Fibroblast of lung (primary cell): ENCODE data around the gene IKBIP.

ENCODE experiments used
- CTCF ChIP-seq, 2 donors: IDR thresholded peaks in 1 of 2; conservative IDR thresholded peaks in 1 of 2; 1 replicate in 1 of 2; 2 replicates in 1 of 2; pipeline ENCODE4 v1.5.1; 2011 to 2012; ENCODE audit warnings: low read length in 2 of 2, control low read depth in 1 of 2, inconsistent platforms in 1 of 2, low read depth in 1 of 2, mild to moderate bottlenecking in 1 of 2
- EZH2 ChIP-seq: IDR thresholded peaks from 2 replicates; pipeline ENCODE4 v1.5.1; 2012; ENCODE audit warnings: low read length, control low read depth, mild to moderate bottlenecking; ENCODE audit errors: missing control alignments

GRCh38 chr12:98653866-98654493 is 9.4 kb upstream of the IKBIP start:
- TF ChIP-seq CTCF (conservative IDR thresholded peaks at IDR 0.05 in 1 of 2, IDR thresholded peaks at IDR 0.05 in 1 of 2; ENCODE audit: low read depth in 1 of 2, low read length in 2 of 2): peak; percentile 58 to 67
- TF ChIP-seq EZH2: no peak
